Spleen (tissue), 7 donors: Measurements from ENCODE around the gene MYT1.

ENCODE experiments used
- POLR2AphosphoS5 ChIP-seq, 3 donors: sonication (generic); formaldehyde crosslinking; IDR thresholded peaks; one replicate each; pipeline ENCODE4 v1.5.1; 2017; ENCODE audit warnings: antibody characterized with exemption in 3 of 3
- TF ChIP-seq, protein P1 (sequence below), 11 experiments: fragments of 200-600 bp in 7 of 11; fragments of 450-650 bp in 4 of 11; sonication (generic) in 4 of 11; IDR thresholded peaks in 8 of 11; conservative IDR thresholded peaks in 3 of 11; 1 replicate in 7 of 11; 2 replicates in 4 of 11; pipeline versions ENCODE4 v1.4.0 to v1.8.0; 2016 to 2021; ENCODE audit warnings: antibody characterized with exemption in 11 of 11, inconsistent platforms in 4 of 11, mild to moderate bottlenecking in 1 of 11
- donor health status: DM: no; HTN: no; CAD: no; lungs with moderate emphysema.
- donor health status: DM: no; HTN: no; CAD: no.
- donor health status: DM: no; HTN: no; CAD: no.

DNA sequence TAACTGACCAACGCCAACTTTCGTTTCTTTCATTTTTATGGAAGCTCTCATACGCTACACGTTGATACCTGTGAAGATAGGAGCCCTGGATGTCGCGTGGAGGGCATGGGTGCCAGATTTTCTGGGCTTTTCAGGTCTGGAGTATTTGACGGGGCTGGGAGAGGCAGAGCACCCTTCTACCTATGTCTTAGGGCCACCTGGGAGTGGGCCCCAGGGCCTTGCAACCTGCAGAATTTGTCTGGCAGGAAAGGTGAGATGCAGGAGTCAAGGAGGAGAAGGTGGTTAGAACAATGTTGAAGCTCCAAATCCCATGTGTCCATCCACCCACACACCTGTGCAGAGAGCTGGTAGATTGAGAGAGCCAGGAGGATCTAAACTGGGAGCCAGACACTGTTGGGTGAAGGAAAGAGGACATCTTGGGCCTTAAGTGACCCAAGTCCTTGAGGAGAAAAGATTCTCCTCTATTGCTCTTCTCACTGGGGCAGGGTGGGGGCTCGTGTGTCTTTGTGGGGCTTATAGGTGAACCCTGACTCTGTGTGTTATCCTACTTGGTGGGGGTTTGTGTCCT, 63.9 kb downstream of the MYT1 start:
- TF ChIP-seq, protein P1, sequence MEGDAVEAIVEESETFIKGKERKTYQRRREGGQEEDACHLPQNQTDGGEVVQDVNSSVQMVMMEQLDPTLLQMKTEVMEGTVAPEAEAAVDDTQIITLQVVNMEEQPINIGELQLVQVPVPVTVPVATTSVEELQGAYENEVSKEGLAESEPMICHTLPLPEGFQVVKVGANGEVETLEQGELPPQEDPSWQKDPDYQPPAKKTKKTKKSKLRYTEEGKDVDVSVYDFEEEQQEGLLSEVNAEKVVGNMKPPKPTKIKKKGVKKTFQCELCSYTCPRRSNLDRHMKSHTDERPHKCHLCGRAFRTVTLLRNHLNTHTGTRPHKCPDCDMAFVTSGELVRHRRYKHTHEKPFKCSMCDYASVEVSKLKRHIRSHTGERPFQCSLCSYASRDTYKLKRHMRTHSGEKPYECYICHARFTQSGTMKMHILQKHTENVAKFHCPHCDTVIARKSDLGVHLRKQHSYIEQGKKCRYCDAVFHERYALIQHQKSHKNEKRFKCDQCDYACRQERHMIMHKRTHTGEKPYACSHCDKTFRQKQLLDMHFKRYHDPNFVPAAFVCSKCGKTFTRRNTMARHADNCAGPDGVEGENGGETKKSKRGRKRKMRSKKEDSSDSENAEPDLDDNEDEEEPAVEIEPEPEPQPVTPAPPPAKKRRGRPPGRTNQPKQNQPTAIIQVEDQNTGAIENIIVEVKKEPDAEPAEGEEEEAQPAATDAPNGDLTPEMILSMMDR (IDR thresholded peaks at IDR 0.05 in 8 of 11, conservative IDR thresholded peaks at IDR 0.05 in 3 of 11), result no peak
- no peak for TF ChIP-seq POLR2AphosphoS5 (IDR thresholded peaks at IDR 0.05)
